HL-60/S4 (cell line): ENCODE data around the gene MYOM1.

Source experiments
- in situ Hi-C: fragments of 300-500 bp; cut with MboI; formaldehyde crosslinking; loops from 2 replicates; pipeline ENCODE4 v1.14.3; 2022; ENCODE audit warnings: low sequenced_read_pairs

The MYOM1 gene

DNA sequence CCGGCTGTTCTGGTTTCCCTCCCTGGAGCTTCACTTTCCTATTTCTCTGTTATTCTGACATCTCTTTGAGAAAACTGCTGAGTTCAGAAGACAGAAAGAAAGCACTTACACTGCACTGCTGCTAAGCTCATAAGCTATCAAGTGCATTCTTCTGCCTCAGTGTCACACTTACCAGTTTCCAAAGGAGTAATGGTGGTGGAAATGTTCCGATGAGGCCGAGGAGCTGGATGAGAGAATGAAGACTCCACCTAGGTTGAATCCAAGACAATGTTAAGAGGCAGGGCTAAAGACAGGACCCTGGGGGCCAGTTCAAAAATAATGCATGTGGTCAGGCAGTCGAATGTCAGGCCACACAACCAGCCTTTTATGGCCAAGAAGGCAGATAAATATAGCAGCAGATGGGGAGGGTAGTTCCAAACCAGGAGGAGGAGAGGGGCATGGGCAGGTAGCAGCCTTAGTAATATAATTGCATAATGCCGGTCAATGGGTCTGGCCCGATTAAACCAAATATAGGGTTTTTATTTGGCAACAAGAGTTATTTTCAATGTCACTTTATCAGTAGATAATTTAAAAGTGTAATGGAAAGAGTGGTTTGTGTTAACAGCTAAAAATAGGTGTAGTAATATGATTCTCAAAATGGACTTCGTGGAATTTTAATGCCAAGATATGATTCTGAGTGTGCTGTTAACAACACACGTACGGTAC, at the start of gene MYOM1:
Gene MYOM1 (minus strand): TSS at position 338 of the 705 bp plus-strand sequence. CDS start 4,745 bp downstream, outside the sequence.
- in situ Hi-C loops, result no loop called here

DNA sequence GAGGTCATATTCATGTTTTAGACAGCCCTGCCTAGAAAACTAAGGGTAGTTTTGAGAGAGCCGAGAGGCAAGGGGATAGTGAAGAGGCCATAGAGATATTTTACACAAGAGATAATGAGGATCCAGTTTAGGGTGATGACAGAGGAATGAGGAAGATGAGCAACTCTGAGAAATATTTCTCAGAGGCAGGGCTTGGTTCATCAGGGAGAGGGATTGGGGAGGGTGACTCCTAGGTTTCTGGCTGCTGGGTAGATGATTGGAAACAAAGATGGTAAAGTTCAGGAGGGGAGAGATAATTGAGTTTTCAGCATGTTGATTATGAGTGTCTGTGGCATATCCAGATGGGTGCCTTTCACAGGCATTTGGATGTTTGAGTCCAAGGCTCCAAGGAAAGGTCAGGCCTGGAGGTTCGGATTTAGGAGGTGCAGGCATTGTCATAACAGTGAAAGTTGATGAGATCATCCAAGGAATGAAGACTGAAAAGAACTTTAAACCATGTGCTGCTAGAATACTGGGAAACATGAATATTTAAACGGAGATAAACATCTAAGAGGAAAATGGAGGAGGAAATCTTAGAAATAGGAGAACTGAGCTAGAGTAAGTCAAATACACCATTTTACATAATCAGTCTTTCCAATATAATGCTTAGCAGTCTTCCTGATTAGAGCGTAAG, 49.6 kb upstream of the MYOM1 start:
- in situ Hi-C loops, result no loop called here

DNA sequence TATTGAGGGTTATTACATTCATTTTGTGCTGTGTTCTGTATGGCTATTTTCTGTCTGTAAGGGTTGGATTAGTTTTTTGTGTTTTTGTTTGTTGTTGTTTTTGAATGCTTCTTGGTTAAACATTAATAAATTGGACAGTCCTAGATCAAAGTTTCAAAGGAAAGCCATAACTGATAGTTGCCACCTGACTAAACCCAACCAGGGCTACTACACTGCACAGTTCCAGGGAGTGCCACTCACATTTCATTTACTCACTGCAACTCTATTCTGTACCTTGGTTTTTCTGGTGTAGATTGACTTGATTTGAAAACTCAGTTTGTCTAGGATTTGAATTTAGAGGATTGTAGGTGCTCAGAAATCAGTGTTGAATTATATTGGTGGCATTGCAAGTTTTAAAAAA, 48.5 kb upstream of the MYOM1 start:
- in situ Hi-C loops, result no loop called here

DNA sequence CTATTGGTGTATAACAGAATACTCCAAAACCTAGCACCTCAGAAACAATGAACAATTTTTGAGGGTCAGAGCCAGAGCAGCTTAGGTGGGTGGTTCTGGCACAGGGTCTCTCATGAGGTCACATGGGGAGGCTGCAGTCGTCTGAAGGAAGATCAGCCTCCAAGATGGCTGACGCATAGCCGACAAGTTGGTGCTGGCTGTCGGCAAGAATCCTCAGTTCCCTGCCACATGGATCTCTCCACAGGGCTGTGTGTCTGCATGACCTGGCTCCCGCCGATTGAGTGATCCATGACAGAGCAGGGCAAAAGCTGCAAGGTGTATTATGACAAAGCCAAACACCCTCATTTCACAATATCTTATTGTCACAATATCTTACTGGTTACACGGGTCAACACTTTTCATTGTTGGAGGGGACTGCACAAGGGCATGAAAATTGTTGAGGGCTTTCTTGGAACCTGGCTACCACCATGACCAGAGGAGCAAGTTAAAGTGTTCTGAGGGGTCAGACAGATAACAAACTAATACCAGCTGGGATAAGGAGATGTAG, 46.4 kb upstream of the MYOM1 start:
- in situ Hi-C loops, result no loop called here

DNA sequence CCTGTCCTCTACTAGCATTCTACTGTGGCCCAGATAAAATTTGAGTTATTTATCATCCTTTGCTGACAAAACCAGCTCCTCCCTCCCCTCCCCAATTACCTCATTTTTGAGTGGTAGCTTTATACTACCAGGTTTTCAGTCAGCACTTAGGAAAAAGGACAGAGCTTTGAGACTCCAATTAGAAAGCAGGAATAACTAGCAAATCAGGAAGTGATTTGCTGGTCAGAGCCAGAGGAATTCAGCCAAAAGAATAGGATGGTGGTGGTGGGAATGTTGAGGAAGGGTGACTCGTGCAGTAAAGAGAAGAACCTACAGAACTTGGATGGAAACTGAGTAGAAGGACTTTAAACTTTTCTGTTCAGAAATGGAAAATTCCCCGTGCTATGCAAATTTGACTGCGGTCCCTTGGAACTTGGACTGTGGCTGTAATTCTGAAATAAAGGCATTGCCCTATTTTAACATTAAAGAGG, 45.8 kb upstream of the MYOM1 start:
- in situ Hi-C loops, result no loop called here

DNA sequence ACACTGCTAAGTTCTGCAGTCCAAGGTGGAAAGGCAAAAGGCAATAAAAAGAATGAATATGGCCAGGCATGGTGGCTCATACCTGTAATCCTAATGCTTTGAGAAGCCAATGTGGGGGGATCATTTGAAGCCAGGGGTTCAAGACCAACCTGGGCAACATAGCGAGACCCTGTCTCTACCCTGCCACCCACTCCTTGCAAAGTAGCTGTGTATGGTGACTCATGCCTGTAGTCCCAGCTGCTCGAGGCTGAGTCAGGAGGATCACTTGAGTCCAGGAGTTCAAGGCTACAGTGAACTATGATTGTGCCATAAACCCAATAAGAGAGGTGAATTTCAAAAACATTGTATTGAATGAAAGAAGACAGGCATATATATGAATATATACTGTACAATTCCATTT, 44.6 kb upstream of the MYOM1 start:
- in situ Hi-C loops, result no loop called here

DNA sequence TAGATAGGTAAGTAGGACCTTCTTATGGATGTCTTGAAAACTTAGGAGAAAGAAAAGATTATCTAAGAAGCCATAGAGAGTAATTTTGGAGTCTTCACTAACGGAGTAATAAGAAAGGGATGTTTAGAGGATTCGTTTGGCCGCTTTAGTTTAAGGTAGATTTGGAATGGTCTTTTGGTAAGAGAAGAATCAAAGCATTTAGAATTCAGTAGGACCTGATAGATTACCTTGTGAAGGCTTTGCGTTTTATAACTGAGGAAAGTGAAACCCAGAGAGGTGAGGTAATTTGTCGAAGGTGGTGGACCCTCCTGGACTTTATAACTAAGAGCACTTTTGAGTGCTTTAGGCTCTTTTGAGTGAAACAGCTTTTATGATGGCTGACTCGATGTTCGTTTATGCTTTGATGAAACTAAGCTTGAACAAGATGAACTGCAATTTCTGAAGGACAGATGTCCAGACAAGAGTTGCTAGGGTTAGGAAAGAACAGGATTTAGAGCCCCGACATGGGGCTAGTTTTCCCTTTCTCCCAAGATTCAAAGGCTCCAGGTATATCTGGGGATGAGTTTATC, 43.4 kb upstream of the MYOM1 start:
- in situ Hi-C loops, result no loop called here

DNA sequence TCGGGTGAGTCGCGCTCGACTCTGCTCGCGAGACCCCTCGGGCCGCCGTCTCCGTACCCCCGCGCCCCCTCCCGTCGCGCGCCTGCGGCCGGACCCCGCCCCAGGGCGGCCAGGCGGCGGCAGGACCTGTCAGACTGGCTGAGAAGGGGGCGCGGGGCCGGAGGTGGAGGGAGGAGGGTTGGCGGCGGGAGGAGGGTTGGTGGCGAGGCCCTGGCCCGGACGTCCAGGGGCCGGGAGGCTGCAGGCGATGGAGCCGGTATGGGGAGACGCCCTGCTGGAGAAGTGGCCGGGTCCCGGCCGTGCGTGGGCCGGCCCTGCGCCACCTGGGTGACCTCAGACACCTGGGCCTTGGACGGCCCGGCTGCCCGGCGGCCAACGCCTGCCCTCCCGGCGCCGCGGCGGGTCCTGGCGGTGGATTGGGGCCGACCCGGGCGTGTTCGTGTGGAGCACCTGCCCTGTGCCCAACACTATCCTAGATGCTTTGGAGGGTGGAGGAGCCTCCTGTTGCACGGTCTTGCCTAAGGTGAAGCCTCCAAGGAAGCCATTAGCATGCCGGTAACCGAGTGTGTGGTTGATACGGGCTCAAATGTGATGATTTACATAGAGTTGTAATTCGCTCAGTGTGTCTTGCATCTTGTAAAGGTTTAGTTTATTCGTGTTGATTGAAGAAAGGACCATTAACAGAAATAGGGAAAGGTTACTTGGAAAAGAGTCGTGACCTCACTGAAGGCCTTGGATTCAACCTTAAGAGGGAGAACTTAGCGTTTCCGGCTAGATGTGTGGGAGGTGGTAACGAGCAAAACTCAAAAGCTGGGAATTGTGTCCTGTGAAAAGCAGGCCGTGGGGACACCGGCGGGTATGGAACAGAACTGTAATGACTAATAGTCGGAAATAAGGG, 42.7 kb upstream of the MYOM1 start:
- in situ Hi-C loops, result no loop called here

DNA sequence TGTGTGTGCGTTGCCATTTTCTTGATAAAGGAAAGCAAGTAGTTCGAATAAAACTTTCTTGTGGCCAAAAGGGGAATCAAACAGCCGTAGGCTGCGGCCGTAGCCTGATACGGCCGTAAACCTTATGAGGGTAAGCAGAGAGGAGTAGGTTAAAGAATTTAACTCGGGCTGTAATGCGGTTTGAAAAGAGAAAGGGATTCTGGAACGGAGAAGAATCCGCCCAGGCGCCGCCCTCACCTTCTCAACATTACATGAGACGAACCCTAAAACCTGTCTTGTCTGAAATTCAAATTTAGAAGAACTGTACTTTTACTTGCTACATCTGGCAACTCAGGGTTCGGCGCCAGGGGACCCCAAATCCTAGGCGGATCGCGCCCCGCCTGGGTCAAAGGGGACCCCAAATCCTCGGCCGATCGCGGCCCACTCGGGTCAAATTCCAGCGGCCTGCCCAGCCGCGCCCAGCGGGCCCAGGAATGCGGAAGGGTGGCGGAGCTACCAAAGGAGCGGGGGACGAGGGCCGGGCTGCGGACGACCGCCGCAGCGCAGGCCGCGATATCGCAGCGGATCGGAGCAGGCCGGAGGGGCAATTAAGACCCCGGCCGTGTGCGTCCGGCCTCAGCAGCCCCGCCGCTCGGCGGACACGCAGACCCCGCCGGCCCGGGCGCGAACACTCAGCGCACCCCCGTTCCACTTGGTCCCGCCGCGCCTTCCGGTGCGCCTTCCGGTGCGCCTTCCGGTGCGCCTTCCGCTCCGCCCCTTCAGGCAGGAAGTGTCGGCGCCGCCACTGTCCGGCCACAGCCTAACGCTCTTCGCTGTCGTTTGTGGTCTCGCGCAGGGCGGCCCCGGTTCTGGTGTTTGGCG, 41.8 kb upstream of the MYOM1 start, which contains the start of gene MYL12B:
Gene MYL12B (plus strand): TSS at position 761 of the 861 bp plus-strand sequence. CDS start 10,766 bp downstream, outside the sequence.
- in situ Hi-C loops, result no loop called here

DNA sequence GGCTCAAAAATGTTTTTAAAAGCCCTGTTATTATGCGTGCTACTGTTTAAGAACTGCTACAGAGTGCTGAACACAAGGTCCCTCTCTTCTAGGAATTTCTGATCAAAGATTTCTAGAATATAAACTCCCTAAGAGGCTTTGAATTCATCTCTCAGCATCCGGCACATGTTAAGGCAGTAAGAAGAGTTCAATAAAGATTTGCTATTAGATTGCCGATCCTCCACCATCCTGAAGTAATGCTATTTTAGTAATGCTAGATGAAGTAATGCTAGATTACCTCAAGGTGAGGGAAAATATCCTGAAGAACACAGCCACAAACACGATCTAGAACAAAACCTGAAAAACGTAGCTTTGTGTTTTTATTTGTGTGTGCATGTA, 41.2 kb upstream of the MYOM1 start:
- in situ Hi-C loops, result no loop called here

DNA sequence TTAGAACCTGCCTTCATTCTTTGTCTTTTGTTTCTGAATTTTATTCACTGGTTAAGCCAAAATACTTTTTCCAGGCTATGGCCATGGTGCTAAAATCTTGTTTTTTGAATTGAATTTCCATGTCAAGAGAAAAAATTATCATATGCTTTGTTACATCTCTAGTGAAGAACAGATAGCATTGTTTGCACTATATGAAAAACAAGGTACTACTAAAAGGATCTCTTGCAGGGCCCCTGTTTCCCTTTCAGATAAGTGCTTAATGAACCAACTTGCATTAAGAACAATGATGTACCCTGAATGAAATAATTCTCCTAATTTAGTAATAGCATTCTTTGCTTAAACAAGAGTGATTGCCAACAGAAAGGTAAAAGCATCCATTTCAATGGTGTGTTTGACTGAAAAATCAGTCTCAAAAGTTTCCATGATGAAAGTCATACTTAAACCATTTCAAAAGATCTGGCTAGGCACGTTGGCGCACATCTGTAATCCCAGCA, 37.9 kb upstream of the MYOM1 start:
- in situ Hi-C loops, result no loop called here

DNA sequence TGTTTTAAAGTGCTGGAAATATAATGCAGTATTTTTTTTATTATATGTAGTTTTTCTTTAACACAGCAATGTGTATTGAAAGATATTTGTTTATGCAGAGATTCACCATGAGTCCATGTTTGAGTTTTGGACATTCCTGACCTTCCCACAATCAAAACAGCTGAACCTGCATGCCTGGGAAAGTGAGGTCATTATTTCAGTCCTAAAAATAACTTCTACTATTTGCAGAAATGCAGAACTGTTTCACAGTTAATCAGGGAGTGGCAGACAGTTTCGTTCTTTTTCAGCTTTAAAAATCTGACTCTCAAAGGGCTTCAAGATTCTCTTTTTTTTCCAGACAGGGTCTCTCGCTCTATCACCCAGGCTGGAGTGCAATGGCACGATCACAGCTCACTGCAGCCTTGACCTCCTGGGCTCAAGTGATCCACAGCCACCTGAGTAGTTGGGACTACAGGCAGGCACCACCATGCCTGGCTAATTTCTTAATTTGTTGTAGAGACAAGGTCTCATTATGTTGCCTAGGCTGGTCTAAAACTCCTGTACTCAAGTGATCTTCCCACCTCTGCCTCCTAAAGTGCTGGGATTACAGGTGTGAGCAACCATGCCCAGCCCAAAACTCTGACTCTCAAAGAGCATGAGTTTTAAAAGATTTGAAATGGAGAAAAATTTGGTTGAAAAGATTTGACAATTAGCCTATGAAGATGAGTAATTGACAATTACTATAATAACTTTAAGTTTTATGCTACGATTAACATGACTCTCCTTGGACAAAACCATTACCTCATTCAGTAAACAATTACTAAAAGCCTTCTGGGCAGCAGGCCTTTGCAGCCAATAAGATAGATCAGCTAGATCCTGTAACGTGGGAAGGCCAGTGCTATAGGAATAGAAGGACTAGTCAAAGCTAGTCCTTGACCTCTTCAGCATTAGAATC, 37.2 kb upstream of the MYOM1 start:
- in situ Hi-C loops, result no loop called here

DNA sequence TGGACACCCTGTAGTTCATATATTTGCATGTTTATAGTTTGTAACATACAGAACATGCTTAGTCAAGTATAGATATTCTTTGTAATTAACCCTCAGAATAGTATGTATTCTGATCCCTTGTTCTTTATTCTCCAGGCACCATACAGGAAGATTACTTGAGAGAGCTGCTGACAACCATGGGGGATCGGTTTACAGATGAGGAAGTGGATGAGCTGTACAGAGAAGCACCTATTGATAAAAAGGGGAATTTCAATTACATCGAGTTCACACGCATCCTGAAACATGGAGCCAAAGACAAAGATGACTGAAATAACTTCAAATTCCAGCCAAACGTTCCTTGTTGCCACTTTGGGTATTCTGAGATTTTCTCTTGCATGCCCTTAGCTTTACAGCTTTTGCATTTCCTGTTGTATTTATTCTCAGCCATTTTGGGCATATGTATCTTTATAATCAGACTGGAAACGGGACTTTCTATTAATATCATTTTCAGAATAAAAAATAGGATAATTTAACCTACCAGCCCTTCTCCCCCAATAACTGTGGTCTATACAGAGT, 35.9 kb upstream of the MYOM1 start:
- in situ Hi-C loops, result no loop called here

DNA sequence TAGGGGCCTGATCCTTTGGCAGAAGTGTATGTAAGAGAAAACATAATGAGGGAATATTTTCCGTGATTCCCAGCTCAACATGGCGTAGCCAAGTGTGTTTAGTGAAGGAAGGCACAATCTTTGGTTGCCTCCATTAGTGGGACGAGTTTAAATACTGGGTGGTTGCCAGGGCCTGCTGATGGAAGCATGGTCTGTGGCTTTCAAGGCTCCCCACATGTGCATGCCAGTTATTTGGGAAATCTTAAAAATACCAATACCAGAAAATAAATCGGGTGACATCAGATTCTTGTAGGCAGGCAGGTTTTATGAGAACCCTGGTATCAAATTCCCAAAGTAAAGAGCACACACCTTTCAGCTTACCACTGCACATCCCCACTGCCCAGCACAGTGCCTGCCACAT, 35.0 kb upstream of the MYOM1 start:
- in situ Hi-C loops, result no loop called here

DNA sequence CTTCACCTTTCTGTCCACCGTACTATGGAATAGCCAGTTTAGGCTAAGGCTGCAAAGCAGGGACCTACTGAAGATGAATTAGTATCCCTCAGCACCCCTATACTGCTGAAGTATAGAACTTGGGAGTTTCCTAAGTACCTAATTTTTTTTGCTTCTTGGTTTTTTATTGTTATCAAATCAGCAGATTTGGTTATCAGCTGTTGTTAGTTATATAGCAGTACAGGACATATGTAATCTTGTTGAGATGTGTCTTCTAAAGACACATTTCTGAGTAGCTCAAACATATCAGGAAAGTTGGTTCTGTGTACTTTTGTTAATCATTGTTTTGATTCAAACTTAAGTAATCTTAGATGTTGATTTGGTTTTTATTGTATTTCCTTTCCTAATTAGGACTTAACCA, 33.1 kb upstream of the MYOM1 start:
- in situ Hi-C loops, result no loop called here

DNA sequence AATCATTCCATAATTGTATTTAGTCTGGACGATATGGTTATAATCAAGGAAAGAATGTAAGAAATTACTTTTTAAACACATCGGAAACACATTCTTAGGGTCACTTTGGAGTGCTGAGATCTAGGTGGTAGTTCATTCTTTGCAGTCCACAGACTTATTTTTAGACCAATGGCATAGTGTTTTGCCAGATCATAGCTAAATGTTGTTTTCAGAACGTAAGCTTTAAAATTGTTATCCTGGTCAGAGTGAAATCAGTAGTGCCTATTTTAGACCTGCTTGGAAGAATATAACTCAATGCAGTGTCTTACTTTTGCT, 32.2 kb upstream of the MYOM1 start:
- in situ Hi-C loops, result no loop called here

DNA sequence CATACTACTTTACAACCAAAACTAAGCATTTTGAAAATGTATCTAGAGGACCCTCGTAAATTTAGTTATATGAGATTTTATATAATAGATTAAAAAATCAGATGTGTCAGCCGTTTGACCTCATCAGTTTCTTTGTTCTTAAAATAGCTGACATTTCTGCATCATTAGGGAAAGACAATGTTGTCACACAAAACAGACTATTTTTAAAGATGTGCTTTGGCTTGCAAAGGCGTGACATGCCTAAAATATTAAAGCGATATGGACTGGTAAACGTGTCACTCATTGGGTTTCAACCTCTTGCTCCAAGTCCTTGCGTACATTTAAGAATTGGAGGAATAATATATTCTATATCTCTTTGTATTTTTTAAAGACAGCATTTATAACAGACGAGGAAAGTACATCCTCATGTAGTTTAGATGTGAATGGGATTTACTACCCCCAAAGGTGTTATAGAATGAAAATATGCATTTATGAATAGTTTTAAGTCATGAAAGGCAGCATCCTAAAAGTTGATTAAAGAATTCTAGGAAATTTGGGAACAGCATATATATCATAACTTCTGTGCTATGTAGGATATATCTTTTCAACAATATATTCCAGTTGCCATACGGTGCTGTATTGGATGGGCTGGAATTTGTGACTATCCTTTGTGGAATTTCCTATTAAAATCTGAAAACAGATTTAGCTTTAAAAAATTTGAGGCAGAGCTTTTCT, 31.6 kb upstream of the MYOM1 start:
- in situ Hi-C loops, result no loop called here
